ENCODE data around the gene TANGO6. TPM values are rescaled to one million over a fixed set of nuclear protein-coding genes. Genes with fewer than 3 reads are reported as not detected.
"Not testable (repeated sequence)": the region's sequence is repeated elsewhere in the genome, so short reads cannot be mapped to it uniquely, and the experiment has no call there.

Gene TANGO6
- total RNA-seq, 1 experiment from 2014 or later = 18.2 TPM

DNA sequence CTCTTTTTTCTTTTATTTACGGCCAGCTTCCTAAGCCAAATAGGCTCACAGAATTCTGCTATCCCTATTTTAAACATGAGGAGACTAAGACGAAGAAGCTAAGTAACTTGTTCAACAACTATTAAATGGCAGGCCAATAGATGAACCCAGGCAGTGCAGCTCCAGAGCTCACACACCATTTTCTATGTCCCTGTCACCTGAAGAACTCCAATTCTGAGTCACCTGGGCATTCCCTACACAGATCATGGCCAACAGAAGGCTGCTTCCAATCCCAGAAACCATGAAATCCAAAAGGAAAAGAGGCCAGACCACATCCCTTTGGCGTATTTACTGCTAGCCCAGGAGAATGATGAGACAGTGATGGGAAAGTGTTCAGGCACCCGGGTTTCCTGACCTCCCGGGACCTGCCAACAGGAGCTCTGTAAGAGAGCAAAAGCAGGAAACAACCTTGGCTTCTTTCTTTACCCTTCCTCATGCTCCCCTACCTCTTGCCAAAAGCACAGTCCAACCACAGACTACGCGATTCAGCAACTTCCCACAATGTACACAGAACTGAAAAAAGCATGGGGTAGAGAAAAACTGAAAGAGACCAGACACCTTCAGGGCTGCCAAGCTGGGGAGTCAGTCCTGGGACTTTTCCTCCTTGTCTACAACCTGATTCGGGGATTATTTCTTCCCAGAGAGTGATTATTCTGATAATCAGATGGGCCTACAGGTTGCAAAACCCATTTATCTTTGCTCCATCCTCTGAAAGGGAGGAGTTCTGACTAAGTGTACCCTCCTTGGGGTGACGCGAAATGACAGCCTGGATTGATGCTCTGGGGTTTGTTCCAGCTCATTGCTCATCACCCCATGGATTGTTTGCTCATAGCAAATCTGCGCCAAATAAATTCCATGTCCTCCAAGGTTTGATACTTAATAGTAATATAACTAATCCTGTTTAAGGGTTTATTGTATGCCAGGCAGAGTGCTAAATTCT, 214.4 kb downstream of the TANGO6 start:
- TF ChIP-seq, protein P1, sequence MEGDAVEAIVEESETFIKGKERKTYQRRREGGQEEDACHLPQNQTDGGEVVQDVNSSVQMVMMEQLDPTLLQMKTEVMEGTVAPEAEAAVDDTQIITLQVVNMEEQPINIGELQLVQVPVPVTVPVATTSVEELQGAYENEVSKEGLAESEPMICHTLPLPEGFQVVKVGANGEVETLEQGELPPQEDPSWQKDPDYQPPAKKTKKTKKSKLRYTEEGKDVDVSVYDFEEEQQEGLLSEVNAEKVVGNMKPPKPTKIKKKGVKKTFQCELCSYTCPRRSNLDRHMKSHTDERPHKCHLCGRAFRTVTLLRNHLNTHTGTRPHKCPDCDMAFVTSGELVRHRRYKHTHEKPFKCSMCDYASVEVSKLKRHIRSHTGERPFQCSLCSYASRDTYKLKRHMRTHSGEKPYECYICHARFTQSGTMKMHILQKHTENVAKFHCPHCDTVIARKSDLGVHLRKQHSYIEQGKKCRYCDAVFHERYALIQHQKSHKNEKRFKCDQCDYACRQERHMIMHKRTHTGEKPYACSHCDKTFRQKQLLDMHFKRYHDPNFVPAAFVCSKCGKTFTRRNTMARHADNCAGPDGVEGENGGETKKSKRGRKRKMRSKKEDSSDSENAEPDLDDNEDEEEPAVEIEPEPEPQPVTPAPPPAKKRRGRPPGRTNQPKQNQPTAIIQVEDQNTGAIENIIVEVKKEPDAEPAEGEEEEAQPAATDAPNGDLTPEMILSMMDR (IDR thresholded peaks at IDR 0.05; ENCODE audit: insufficient read depth in 1 of 2, low read depth in 1 of 2, low read length in 1 of 2, severe bottlenecking in 1 of 2, unreplicated experiment in 1 of 2) = no peak
- CTCF ChIA-PET = interaction anchor here (0.5 kb wide), 1 partner anchor 156 kb away, joined by 3 read pairs; no protein-coding TSS in a partner anchor
- no peaks in the 10 kb centered on the region for H3K36me3 Mint-ChIP-seq (ENCODE audit: insufficient read depth, unreplicated experiment)
- H3K27ac Mint-ChIP-seq (ENCODE audit: unreplicated experiment) = no peak overlapping the region
- no TSS peak for BruUV-seq (replicated peaks)
- H3K4me3 Mint-ChIP-seq (ENCODE audit: unreplicated experiment) = no peak overlapping the region
- Histone ChIP-seq H3K4me1 (no peaks in the 10 kb centered on the region), H3K36me3 (ENCODE audit: control insufficient read depth, insufficient read depth, low read length) (no peaks in the 10 kb centered on the region), H3K9me3 (no peaks in the 10 kb centered on the region), H3K27me3 (replicated peaks; ENCODE audit: control insufficient read depth, insufficient read depth, low read length) (no peaks in the 10 kb centered on the region), H3K4me3 (ENCODE audit: low read depth, low read length) (no peak overlapping the region)
- H3K9me3 Mint-ChIP-seq (ENCODE audit: unreplicated experiment) = no peaks in the 10 kb centered on the region
- intact Hi-C loops (cut with micrococcal nuclease; ENCODE audit: unreplicated experiment) = no loop called here
- no peak for DNase-seq
- no peaks in the 10 kb centered on the region for H3K27me3 Mint-ChIP-seq (ENCODE audit: insufficient read depth, unreplicated experiment)
- POLR2A ChIA-PET = no interaction called here
- no peaks in the 10 kb centered on the region for H3K4me1 Mint-ChIP-seq (ENCODE audit: low read depth, unreplicated experiment)

DNA sequence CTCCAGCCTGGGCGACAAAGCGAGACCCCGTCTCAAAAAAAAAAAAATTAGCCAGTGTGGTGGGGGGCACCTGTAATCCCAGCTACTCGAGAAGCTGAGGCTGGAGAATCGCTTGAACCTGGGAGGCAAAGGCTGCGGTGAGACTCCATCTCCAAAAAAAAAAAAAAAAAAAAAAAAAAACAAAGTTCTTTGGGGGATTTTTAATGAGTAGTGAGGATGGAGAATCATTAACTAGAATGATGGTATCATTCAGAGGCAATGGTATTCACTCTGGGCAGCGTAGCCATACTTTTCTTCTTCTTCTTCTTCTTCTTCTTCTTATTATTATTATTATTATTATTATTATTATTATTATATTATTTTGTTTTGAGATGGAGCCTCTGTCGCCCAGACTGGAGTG, 220.2 kb downstream of the TANGO6 start:
- DNase-seq; H3K27ac Mint-ChIP-seq (ENCODE audit: unreplicated experiment); CTCF ChIA-PET; intact Hi-C loops (cut with micrococcal nuclease; ENCODE audit: unreplicated experiment); H3K27me3 Mint-ChIP-seq (ENCODE audit: insufficient read depth, unreplicated experiment); H3K9me3 ChIP-seq; BruUV-seq (replicated peaks); H3K27me3 ChIP-seq (replicated peaks; ENCODE audit: control insufficient read depth, insufficient read depth, low read length); POLR2A ChIA-PET; H3K9me3 Mint-ChIP-seq (ENCODE audit: unreplicated experiment); H3K36me3 Mint-ChIP-seq (ENCODE audit: insufficient read depth, unreplicated experiment); H3K36me3 ChIP-seq (ENCODE audit: control insufficient read depth, insufficient read depth, low read length); H3K4me1 ChIP-seq; H3K4me3 ChIP-seq (ENCODE audit: low read depth, low read length); H3K4me3 Mint-ChIP-seq (ENCODE audit: unreplicated experiment); H3K4me1 Mint-ChIP-seq (ENCODE audit: low read depth, unreplicated experiment): not testable (repeated sequence)

DNA sequence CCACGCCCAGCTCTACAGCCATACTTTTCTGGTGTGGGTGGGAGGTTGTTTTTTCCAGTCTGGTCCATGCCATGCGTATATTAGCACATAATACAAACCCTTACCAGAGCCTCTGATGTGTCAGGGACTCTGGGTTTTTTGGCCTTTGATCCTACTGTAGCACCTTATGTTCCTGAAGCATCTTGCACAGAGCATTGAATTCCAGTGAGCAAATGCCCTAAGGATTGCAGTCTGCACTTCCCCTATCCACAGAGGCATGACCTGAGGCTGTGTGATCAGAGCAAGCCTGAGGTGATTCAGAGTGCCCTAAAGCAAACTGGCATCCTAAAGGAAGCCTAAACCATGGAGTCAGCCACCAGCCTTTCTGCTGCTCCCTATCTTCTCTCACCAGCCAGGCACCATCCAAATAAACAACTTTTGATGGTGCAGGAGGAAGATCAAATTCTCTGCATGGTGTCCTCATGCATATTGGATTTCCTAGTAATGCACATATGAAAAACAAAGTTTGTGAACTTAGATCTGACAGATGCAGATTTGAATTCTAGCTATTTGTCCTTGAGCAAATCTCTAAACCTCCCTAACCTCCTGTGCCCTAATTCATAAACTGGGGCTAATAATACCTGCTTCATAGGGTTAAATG, 220.9 kb downstream of the TANGO6 start:
- no peaks in the 10 kb centered on the region for H3K27me3 Mint-ChIP-seq (ENCODE audit: insufficient read depth, unreplicated experiment)
- no peak for DNase-seq
- H3K9me3 Mint-ChIP-seq (ENCODE audit: unreplicated experiment) = no peaks in the 10 kb centered on the region
- POLR2A ChIA-PET = no interaction called here
- BruUV-seq (replicated peaks) = no TSS peak
- H3K4me3 Mint-ChIP-seq (ENCODE audit: unreplicated experiment) = no peak overlapping the region
- peaks cover 10% of the 10 kb centered on the region for H3K4me1 Mint-ChIP-seq (ENCODE audit: low read depth, unreplicated experiment)
- Histone ChIP-seq H3K4me3 (ENCODE audit: low read depth, low read length) (no peak overlapping the region), H3K36me3 (ENCODE audit: control insufficient read depth, insufficient read depth, low read length) (no peaks in the 10 kb centered on the region), H3K27me3 (replicated peaks; ENCODE audit: control insufficient read depth, insufficient read depth, low read length) (no peaks in the 10 kb centered on the region), H3K9me3 (no peaks in the 10 kb centered on the region), H3K4me1 (peaks cover 5% of the 10 kb centered on the region)
- TF ChIP-seq, protein P1 (IDR thresholded peaks at IDR 0.05; ENCODE audit: insufficient read depth in 1 of 2, low read depth in 1 of 2, low read length in 1 of 2, severe bottlenecking in 1 of 2, unreplicated experiment in 1 of 2) = no peak
- CTCF ChIA-PET = no interaction called here
- no peaks in the 10 kb centered on the region for H3K36me3 Mint-ChIP-seq (ENCODE audit: insufficient read depth, unreplicated experiment)
- intact Hi-C loops (cut with micrococcal nuclease; ENCODE audit: unreplicated experiment) = no loop called here
- no peak overlapping the region for H3K27ac Mint-ChIP-seq (ENCODE audit: unreplicated experiment)
